GM18867 (cell line): ENCODE results near the gene MPC2.
A peak's percentile ranks its signal among the peaks of the same experiment; 100 is the strongest.

ENCODE experiments used
- ATAC-seq: cut with Tn5 transposase; IDR thresholded peaks from one replicate; pipeline ENCODE4 v1.9.1; 2021; ENCODE audit warnings: mild to moderate bottlenecking, moderate library complexity; ENCODE audit not compliant: unreplicated experiment

Gene MPC2

DNA sequence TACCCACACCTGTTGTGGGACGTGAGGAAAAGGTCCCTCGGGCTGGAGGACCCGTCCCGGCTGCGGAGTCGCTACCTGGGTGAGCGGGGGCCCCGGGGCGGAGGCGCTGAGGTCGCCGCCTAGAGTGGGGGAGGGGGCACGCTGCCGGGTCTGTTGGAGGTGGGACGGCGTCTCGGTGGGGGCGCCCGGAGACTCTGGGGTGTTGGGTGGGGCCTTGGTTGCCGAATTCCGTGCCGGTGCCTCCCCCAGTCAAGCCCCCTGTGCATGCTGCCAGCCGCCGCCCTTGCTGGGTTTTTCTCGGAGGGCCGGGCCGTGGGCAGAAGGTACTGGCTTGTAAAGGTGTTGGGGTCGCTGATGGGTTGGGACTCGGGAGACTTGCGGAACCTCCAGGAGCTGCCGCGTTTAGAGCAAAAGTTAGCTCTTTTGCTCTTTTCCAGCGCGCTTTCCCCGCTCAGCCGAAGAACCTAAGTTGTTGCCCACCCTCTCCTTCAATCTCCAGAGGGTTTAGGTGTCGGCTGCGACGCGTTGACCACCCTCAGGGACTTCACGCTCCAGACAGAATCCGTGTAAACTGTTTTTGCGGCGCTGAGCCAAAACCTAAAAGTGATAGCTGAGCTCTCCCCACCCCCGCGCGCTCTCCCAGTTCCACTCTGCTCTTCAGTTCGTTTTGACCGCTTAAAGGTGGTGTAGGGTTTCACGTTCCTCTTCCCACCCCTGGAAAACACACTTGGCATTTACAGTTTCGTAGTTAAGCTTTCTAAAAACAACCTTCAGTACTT lies at the start of gene MPC2:
TSS of gene MPC2 (minus strand) at position 143 of the 779 bp plus-strand sequence. CDS start 1,231 bp downstream, outside the sequence.
- peak; percentile 18 for ATAC-seq

DNA sequence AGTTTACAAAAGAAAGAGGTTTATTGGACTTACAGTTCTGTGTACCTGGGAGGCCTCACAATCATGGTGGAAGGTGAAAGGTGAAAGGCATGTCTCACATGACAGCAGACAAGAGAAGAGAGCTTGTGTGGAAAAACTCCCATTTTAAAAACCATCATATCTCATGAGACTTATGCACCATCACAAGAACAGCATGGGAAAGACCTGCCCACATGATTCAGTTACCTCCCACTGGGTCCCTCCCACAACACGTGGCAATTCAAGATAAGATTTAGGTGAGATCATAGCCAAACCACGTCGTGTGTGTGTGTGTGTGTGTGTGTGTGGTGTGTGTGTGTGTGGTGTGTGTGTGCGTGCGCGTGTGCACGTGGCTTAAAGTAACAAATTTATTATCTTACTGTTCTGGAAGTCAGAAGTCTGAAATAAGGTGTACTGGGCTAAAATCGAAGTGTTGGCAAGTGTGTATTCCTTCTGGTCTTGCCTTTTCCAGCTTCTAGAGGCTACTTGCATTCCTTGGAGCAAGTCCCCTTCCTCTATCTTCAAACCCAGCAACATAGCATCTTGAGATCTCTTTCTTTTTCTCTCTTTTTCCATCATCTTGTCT lies 48.1 kb upstream of the MPC2 start:
- ATAC-seq: no peak

DNA sequence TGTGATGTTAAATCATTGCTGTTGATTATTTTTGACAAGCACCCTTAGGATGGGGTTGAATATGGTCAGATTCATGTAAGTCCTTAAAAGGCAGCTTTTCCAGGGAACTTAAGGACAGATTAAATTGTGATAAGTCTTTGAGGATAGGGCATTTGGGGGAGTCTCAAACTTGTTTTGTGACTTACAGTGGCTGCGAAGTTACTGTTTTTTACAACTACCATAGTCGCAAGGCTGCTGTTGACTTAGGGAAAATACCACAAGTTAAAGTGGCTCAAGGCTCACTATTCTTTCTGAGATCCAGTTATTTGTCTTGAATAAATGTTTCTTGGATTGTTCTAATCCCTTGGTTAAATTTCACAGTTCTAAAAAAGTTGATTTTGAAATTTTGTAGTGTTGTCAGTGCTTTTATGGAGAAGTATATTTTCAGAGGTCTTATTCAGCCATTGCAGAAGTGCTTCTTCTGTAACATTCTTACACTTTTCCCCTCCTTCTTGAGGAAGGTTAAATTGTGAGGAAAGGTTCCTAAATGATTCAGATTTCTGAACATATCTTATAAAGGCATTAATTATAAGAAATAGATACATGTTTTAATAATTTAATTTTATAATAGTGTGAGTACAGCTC lies 47.0 kb upstream of the MPC2 start:
- no peak for ATAC-seq

DNA sequence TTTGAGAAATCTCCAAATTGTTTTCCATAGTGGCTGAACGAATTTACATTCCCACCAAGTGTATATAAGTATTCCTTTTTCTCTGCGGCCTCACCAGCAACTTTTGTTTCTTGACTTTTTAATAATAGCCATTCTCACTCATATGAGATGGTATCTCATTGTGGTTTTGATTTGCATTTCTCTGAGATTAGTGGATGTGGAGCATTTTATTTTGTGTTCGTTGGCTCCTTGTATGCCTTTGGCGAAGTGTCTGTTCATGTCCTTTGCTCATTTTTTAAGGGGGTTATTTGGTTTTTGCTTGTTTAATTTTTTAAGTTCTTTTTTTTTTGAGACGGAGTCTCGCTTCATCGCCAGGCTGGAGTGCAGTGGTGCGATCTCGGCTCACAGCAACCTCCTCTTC lies 45.1 kb upstream of the MPC2 start:
- ATAC-seq: no peak

DNA sequence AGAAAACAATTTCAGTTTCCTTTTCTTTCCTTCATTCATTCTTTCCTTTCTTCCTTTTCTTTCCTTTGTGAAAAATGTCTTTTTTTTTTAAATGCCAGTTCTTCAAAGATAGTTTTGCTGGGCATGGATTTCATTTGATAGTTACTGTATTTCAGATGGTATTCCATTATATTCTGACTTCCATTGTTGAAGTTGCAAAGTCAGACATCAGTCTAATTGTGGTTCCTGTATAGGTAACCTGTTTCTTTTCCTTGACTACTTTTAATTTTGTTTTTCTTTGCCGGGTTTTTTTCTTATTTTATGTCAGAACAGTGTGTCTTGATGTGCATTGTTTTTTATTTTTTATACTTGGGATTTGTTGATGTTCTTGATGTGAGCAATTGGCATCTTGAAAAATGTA lies 40.4 kb upstream of the MPC2 start:
- ATAC-seq: no peak

DNA sequence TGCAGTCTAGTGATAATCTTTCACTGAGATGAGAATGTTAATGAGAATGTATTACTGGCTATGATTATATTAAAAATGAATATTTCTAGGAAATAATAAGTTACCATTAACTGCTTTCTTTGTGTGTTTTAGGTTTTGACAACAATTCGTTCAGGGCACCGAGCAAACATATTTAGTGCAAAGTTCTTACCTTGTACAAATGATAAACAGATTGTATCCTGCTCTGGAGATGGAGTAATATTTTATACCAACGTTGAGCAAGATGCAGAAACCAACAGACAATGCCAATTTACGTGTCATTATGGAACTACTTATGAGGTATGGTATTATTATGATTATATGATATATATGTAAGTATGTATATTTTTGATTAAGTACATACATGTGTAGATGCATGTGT lies 37.8 kb upstream of the MPC2 start:
- no peak for ATAC-seq

DNA sequence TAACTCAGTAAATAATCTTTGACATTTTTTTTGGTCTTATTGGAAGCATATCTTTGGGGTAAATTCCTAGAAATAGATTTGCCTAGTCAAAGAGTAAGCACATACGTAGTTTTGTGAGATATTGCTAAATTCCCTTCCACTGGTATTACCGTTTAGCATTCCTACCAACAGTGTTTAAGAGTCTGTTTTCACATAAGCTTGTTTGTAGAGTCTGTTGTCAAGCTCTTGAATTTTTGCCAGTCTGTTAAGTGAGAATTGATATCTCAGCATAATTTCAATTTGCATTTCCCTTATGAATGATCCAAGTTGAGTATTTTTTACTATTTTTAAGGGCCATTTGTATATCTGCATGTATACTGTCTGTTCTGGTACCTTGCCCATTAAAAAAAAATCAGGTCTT lies 37.0 kb upstream of the MPC2 start:
- no peak for ATAC-seq

DNA sequence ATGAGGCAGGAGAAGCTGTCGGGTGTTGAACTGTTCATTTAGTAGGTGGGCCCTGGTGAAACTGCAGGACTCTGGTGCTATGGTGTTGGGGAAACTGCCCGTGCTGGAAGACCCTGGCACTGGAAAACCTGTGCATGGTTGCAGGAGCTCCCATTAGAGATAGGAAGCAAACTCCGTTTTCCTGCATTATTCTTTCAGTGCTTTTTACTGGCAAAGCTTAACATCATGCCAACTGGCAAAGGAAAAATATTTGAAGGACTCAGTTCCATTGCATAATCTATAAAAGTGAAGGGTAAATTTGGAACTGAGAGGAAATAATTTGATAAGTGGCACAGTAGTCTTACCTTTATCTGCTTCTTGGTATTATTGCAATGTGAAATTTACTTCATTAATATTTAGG lies 31.7 kb upstream of the MPC2 start:
- no peak for ATAC-seq

DNA sequence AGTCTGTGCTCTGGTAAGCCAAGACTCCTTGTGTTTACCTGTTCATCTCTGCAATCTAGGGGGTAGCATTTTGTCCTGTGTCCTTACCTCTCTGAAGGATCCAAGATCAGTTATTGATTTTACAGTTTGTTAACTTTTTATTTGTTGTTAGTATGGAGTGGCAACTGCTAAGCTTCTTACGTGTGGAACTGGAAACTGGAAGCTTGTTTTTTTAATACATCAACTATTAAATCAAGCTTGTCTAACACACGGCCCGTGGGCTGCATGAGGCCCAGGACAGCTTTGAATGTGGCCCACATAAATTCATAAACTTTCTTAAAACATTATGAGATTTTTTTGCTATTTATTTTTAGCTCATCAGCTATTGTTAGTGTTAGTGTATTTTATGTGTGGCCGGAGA lies 29.2 kb upstream of the MPC2 start:
- no peak for ATAC-seq

DNA sequence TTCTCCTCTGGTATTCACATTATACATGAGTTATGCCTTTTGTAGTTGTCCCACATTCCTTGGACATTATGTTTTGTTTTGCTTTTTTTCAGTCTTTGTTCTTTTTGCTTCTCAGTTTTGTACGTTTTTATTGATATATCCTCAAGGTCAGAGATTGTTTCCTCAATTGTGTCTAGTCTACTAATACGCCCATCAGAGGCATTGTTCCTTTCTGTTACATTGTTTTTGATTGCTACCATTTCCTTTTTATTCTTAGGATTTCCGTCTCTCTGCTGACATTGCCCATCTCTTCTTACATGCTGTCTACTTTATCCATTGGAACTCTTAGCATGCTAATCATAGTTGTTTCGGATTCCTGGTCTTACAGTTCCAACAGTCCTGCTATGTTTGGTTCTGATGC lies 27.8 kb upstream of the MPC2 start:
- ATAC-seq: no peak

DNA sequence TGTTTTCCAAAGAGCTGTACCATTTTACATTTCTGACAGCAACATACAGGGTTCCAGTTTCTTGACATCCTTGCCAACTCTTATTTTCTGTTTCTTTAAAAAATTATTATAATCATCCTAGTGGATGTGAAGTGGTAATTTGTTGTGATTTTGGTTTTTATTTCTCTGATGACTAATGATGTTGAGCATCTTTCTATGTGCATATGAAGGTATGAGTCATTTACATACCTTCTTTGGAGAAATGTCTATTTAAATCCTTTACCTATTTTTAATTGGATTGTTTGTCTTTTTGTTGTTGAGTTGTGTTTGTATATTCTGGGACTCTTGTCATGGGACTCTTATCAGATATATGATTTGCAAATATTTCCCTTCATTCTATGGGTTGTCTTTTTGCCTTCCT lies 20.8 kb upstream of the MPC2 start:
- no peak for ATAC-seq

DNA sequence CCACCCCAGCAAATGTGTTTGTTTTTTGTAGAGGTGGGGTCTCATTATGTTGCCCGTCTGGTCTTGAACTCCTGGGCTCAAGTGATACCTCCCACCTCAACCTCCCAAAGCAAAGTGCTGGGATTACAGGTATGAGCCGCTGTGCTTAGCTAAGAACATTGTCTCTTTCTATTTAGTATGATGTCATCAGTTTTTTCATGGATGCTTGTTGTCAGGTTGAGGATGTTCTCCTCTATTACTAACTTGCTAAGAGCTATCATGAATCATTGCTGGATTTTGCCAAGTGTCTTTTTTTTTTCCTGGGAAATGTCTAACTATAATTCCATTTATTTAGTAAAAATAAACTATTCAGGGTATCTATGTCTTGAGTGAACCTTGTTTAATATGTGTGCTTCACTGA lies 19.0 kb upstream of the MPC2 start:
- no peak for ATAC-seq

DNA sequence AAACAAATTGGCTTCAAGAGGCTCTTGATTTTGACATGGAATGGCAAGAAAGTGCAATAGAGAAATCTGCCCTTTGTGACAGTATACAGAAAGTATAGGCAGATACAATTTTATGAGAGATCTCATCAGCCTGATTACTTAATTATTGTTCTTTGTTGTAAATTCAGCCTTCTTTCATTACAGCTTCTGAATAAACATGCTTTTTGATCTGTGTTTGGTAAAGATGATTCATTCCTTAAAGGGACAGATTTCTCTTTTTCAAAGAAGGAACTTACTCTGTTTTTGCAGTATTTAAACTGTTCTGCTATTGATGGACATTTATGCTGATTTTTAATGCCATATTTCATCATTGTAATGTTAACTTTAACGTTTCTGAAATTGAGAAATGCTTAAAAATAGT lies 13.7 kb upstream of the MPC2 start:
- ATAC-seq: no peak

DNA sequence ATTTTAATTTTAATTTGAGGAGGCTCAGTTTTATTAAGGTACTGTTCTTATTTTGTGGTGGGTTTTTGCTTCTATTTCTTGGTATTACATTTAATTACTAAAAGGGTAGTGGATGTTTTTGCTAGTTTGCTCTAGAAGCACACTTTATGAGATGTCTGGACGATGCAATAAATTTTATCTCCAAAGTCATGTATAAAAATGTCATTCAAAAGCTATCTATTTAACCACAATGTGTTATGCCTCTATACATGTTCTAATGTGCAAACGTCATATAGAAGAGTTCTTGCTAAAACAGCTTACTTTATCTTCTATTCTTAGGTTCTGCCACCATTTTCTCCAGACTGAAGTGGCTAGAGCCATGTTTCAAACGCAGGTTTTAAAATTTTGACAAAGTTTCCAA lies 12.9 kb upstream of the MPC2 start:
- no peak for ATAC-seq

DNA sequence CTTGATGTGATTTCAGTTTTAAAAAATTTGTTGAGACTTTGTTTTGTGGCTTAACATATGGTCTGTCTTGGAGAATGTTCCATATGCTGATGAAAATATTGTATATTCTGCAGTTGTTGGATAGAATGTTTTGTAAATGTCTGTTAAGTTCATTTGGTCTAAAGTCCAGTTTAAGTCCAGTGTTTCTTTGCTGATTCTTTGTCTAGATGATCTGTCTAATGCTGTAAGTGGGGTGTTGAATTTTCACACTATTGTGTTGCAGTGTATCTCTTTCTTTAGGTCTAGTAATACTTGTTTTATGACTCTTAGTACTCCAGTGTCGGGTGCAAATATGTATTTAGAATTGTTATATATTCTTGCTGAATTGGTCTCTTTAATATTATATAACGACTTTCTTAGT lies 10.9 kb upstream of the MPC2 start:
- ATAC-seq: no peak

DNA sequence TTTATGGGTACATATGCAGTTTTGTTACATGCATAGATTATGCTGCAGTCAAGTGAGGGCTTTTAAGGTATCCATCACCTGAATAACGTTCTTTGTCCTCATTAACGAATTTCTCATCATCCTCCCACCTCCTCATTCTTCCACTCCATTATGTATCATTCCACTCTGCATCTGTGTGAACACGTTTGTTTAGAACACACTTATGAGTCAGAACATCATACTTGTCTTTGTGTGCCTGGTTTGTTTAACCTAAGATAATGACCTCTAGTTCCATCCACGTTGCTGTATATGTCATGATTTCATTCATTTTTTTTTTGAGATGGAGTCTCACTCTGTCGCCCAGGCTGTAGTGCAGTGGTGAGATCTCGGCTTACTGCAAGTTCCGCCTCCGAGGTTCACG lies 6.7 kb upstream of the MPC2 start:
- no peak for ATAC-seq

DNA sequence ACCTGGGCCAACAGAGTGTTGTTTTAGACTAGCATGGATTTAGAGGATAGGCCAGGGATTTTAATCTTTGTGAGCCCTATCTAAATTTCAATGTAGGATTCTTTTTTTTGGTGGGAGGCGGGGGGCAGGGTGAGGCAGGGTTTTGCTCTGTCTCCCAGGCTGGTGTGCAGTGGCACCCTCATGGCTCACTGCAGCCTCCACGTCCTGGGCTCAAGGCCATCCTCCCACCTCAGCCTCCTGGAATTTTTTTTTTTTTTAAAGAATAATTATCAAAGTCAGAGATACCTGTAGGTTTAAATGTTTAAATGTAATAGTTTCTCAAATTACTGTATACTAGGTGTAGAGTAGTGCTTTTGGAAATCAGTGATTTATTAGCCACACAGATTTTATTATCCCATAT lies 3.4 kb upstream of the MPC2 start:
- no peak for ATAC-seq

DNA sequence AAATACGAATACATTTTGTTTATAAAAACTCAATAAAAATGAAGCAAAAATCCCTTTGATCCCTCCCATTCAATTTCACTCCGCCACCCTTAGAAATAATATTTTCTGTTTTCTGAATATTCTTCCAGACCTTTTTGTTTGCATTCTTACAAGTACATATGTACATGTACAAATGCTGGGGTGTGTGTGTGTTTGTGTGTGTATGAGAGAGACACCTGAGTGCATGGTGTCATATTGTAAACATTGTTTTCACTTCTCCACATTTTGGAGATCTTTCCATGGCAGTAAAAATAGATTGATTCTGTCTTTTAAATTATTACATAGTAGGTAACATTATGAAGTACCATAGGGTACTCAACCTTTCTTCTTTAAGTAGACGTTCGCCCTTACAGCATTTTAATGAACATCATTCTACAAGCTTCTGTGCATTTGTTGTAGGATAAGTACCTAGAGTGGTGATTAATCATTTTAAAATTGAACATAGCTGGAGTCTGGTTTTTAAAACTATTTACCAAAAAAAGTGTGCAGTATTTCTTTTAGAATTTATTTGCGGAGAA lies 1.3 kb upstream of the MPC2 start:
- no peak for ATAC-seq

DNA sequence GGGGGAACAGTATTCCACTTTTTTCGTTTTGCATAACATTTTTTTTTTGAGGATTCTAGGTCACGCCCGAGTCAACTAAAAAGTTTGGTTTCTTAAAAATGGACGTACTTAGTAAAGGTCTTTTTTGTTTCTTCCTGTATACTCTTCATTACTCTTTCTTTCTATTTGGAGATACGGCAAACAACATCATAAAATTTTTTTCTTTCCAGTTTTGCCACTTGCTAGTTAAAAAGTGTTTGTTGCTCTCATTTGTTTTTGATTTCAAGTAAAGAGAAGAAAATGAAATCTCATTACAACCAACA lies 788 bp upstream of the MPC2 start:
- no peak for ATAC-seq

DNA sequence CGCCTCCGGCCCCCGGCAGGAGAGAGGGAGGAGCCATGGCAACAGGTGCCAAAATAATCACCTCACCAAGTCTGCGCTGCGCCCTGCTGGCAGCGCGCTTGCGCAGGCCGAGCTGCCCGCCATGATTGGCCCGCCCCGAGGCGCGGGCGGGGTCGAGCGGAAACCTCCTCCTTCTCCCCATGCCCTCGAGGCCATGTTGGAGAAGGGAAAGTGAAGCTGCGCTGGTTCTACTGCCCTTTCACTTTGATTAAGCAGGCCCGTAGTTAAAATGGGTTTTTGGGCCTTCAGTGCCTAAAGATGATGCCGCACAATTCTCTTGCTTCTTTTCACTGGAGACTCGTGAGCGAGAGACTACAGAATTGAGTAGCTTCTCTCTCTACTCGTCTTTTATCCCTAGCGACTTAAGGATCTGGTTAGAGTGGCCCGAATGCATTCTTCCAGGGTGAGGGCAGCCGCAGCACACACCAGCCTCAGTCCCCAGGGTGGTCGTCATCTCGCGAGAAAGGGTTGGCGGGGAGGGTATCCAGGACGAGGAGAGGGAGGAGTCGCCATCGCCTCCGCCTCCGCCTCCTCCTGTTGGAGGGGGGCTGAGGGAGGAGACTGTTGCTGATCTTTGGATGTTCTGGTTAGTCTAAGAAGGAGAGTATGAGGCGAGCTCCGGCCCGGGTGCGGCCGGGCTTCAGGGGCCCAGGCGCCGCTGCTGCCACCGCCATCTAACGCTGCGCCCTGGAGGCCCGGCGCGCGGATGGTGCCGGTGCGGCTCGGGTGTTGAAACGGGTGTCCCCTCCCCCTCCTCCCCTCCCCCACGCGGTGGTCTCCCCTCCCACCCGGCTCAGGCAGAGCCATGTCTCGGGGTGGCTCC lies 573 bp downstream of the MPC2 start, which contains the start of gene DCAF6:
TSS of gene DCAF6 (plus strand) at position 616 of the 862 bp plus-strand sequence. CDS start at position 845, 229 bp downstream.
- ATAC-seq: peak; percentile 78
